Fibroblast of lung (primary cell): Measurements from ENCODE around the gene ZNF280B. TPM values are rescaled to one million over a fixed set of nuclear protein-coding genes. Genes with fewer than 3 reads are reported as not detected.
"Not testable (repeated sequence)": the region's sequence is repeated elsewhere in the genome, so short reads cannot be mapped to it uniquely, and the experiment has no call there.

Experiments used
- DNase-seq, 2 donors: peaks; one replicate each; pipeline versions ENCODE4 v3.0.0 to v3.0.0-alpha.2; 2010; ENCODE audit warnings: low read depth in 2 of 2
- H2AFZ ChIP-seq: 2 replicates; pipeline ENCODE4 v1.5.1; 2012; ENCODE audit warnings: low read length, control low read depth, inconsistent platforms
- H3K27ac ChIP-seq: 2 replicates; pipeline ENCODE4 v1.5.1; 2011; ENCODE audit warnings: low read length, control low read depth; ENCODE audit not compliant: insufficient read depth
- H3K27me3 ChIP-seq: 2 replicates; pipeline ENCODE4 v1.5.1; 2011; ENCODE audit warnings: mild to moderate bottlenecking, low read length; ENCODE audit not compliant: control insufficient read depth, insufficient read depth
- H3K36me3 ChIP-seq: 2 replicates; pipeline ENCODE4 v1.5.1; 2011; ENCODE audit warnings: low read length; ENCODE audit not compliant: control insufficient read depth, insufficient read depth
- H3K4me1 ChIP-seq: 2 replicates; pipeline ENCODE4 v1.5.1; 2011; ENCODE audit warnings: low read length; ENCODE audit not compliant: control insufficient read depth, insufficient read depth; ENCODE audit errors: extremely low read depth
- H3K4me2 ChIP-seq: 2 replicates; pipeline ENCODE4 v1.5.1; 2011; ENCODE audit warnings: low read length, control low read depth; ENCODE audit not compliant: insufficient read depth; ENCODE audit errors: extremely low read depth
- H3K4me3 ChIP-seq, 4 experiments: fragments of 200-600 bp in 1 of 4; sonication (generic) in 1 of 4; replicated peaks in 1 of 4; 2 replicates each; pipeline ENCODE4 v1.5.1; 2011 to 2016; ENCODE audit warnings: low read length in 4 of 4, low read depth in 3 of 4, mild to moderate bottlenecking in 3 of 4, control low read depth in 2 of 4, inconsistent platforms in 1 of 4, mixed read lengths in 1 of 4; ENCODE audit not compliant: insufficient read depth in 1 of 4; ENCODE audit errors: control extremely low read depth in 1 of 4
- H3K79me2 ChIP-seq: 2 replicates; pipeline ENCODE4 v1.5.1; 2012; ENCODE audit warnings: mild to moderate bottlenecking, low read length, inconsistent platforms; ENCODE audit not compliant: control insufficient read depth, insufficient read depth
- H3K9ac ChIP-seq: 2 replicates; pipeline ENCODE4 v1.5.1; 2011; ENCODE audit warnings: mild to moderate bottlenecking, low read length, control low read depth; ENCODE audit not compliant: insufficient read depth
- H3K9me3 ChIP-seq: 2 replicates; pipeline ENCODE4 v1.5.1; 2012; ENCODE audit warnings: low read depth, low read length; ENCODE audit not compliant: control insufficient read depth, insufficient read depth
- H4K20me1 ChIP-seq: 2 replicates; pipeline ENCODE4 v1.5.1; 2011; ENCODE audit warnings: low read length; ENCODE audit not compliant: control insufficient read depth, insufficient read depth; ENCODE audit errors: extremely low read depth
- EZH2 ChIP-seq: IDR thresholded peaks from 2 replicates; pipeline ENCODE4 v1.5.1; 2012; ENCODE audit warnings: low read length, control low read depth, mild to moderate bottlenecking; ENCODE audit errors: missing control alignments
- polyA plus RNA-seq, 2 donors: library from polyadenylated mRNA; depleted of rRNA in 1 of 2; stranded (reverse) in 1 of 2; unstranded in 1 of 2; fragments of >200 nt; gene quantifications; 2 replicates each; pipeline ENCODE4 v1.2.1, GENCODE V29; 2011 to 2012; ENCODE audit warnings: missing spikeins in 1 of 2
- total RNA-seq: library from RNA; depleted of rRNA; stranded (reverse); fragments of >200 nt; gene quantifications from 2 replicates; pipeline ENCODE4 v1.2.1, GENCODE V29; 2014
- TF ChIP-seq, protein P1 (sequence below), 2 donors: IDR thresholded peaks in 1 of 2; conservative IDR thresholded peaks in 1 of 2; 1 replicate in 1 of 2; 2 replicates in 1 of 2; pipeline ENCODE4 v1.5.1; 2011 to 2012; ENCODE audit warnings: low read length in 2 of 2, control low read depth in 1 of 2, inconsistent platforms in 1 of 2, low read depth in 1 of 2, mild to moderate bottlenecking in 1 of 2

The ZNF280B gene
- total and polyA plus RNA-seq, 2 donors (not counting 1 experiment from before 2014, with no cell fraction given): 0.33 to 0.81 TPM

DNA sequence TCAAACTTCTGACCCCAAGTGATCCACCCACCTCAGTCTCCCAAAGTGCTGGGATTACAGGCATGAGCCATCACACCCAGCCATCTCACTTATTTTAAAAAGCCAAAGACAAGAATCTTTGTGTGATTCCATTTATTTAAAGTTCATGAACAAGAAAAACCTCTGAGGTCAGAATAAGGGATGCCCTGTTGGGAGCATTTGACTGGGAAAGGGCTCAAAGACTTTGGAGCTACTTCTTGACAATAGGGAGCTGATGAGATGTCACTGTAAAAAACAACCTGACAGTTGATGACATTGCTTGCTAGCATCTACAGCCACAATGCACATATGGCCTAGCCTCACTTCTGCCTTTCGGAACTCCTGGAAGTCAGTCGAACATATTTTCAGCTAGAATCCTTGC is 5.1 kb upstream of the ZNF280B start:
- no peak overlapping the region for H3K4me2 ChIP-seq
- no peak overlapping the region for H3K27ac ChIP-seq
- no peaks in the 10 kb centered on the region for H3K36me3 ChIP-seq
- H4K20me1 ChIP-seq: no peaks in the 10 kb centered on the region
- no peaks in the 10 kb centered on the region for H3K27me3 ChIP-seq
- H3K79me2 ChIP-seq: no peaks in the 10 kb centered on the region
- TF ChIP-seq EZH2: no peak
- TF ChIP-seq, protein P1, sequence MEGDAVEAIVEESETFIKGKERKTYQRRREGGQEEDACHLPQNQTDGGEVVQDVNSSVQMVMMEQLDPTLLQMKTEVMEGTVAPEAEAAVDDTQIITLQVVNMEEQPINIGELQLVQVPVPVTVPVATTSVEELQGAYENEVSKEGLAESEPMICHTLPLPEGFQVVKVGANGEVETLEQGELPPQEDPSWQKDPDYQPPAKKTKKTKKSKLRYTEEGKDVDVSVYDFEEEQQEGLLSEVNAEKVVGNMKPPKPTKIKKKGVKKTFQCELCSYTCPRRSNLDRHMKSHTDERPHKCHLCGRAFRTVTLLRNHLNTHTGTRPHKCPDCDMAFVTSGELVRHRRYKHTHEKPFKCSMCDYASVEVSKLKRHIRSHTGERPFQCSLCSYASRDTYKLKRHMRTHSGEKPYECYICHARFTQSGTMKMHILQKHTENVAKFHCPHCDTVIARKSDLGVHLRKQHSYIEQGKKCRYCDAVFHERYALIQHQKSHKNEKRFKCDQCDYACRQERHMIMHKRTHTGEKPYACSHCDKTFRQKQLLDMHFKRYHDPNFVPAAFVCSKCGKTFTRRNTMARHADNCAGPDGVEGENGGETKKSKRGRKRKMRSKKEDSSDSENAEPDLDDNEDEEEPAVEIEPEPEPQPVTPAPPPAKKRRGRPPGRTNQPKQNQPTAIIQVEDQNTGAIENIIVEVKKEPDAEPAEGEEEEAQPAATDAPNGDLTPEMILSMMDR (conservative IDR thresholded peaks at IDR 0.05 in 1 of 2, IDR thresholded peaks at IDR 0.05 in 1 of 2; ENCODE audit: low read depth in 1 of 2, low read length in 2 of 2): no peak
- no peak overlapping the region for H2AFZ ChIP-seq
- H3K9ac ChIP-seq: no peak overlapping the region
- no peaks in the 10 kb centered on the region for H3K9me3 ChIP-seq
- H3K4me1 ChIP-seq: no peaks in the 10 kb centered on the region
- no peak overlapping the region for H3K4me3 ChIP-seq
- DNase-seq: no peak

DNA sequence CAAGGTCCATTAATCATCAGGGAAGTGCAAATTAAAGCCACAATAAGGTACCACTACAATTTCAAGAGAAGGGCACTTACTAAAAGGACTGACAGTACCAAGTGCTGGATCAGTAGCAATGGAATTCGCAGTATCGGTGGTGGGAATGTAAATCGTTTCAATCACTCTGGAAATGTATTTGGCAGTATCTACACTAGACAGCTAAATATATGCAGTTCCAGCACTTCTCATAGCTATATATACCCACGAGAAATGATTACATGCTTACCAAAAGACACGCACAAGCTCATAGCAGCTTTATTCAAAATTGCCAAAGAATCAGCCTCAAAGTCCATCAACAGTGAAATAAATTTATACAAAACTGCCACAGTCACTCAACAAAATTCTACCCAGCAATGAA is 4.4 kb upstream of the ZNF280B start:
- Histone ChIP-seq H3K79me2 (no peaks in the 10 kb centered on the region), H3K27ac (no peak overlapping the region), H3K4me2 (no peak overlapping the region), H3K9ac (no peak overlapping the region), H3K9me3 (no peaks in the 10 kb centered on the region), H3K36me3 (no peaks in the 10 kb centered on the region), H4K20me1 (no peaks in the 10 kb centered on the region), H3K27me3 (no peaks in the 10 kb centered on the region), H3K4me3 (no peak overlapping the region), H2AFZ (no peak overlapping the region), H3K4me1 (no peaks in the 10 kb centered on the region)
- DNase-seq: no peak
- no peak for TF ChIP-seq EZH2
- TF ChIP-seq, protein P1 (conservative IDR thresholded peaks at IDR 0.05 in 1 of 2, IDR thresholded peaks at IDR 0.05 in 1 of 2; ENCODE audit: low read depth in 1 of 2, low read length in 2 of 2): no peak

DNA sequence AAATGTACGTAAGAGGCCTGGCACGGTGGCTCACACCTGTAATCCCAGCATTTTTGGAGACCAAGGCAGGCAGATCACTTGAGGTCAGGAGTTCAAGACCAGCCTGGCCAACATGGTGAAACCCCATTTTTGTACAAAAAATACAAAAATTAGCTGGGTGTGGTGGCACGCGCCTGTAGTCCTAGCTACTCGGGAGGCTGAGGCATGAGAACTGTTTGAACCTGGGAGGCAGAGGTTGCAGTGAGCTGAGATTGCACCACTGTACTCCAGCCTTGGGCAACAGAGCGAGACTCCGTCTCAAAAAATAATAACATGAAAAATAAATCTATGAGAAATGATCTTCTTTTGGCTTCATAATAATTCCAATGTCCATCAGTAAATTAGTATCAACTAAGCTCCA is 2.3 kb upstream of the ZNF280B start:
- H3K27me3 ChIP-seq, H3K9me3 ChIP-seq, H3K79me2 ChIP-seq, H3K4me3 ChIP-seq, DNase-seq, H3K4me2 ChIP-seq, H4K20me1 ChIP-seq, H3K4me1 ChIP-seq, H3K27ac ChIP-seq, H3K36me3 ChIP-seq, H3K9ac ChIP-seq, H2AFZ ChIP-seq: not testable (repeated sequence)

DNA sequence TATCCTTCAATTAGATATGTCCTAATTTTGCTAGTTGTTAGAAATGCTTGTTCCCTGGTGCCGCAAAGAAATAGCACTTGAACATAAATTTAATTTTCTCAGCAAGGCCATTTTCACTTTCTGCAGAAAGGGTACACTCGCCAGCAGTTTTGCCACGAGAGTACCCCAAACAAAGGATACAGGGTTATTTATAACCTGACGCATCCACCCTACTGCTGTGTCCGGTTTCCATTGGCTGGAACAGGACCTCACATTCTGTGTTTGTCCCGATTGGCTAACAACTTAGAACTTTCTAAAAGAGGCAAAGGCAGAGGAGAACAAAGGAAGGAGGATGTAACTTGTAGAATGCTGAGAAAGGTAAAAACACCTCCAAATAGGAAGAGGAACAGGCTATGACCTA is 1.4 kb upstream of the ZNF280B start:
- H3K4me2 ChIP-seq, H3K9me3 ChIP-seq, H3K79me2 ChIP-seq, H2AFZ ChIP-seq, H3K27ac ChIP-seq, DNase-seq, H4K20me1 ChIP-seq, H3K9ac ChIP-seq, H3K4me1 ChIP-seq, H3K4me3 ChIP-seq, H3K36me3 ChIP-seq, H3K27me3 ChIP-seq: not testable (repeated sequence)
